AG10803 (cell line): ENCODE measurements around the gene ACER2.

Experiments used
- DNase-seq: peaks from one replicate; pipeline ENCODE4 v3.0.0; 2010; ENCODE audit warnings: low read depth
- H3K4me3 ChIP-seq: 2 replicates; pipeline ENCODE4 v1.5.1; 2011; ENCODE audit warnings: mild to moderate bottlenecking, low read length, control low read depth
- TF ChIP-seq, protein P1 (sequence below): conservative IDR thresholded peaks from 2 replicates; pipeline ENCODE4 v1.5.1; 2011; ENCODE audit warnings: mild to moderate bottlenecking, low read length, control low read depth, inconsistent platforms

ACER2 gene

DNA sequence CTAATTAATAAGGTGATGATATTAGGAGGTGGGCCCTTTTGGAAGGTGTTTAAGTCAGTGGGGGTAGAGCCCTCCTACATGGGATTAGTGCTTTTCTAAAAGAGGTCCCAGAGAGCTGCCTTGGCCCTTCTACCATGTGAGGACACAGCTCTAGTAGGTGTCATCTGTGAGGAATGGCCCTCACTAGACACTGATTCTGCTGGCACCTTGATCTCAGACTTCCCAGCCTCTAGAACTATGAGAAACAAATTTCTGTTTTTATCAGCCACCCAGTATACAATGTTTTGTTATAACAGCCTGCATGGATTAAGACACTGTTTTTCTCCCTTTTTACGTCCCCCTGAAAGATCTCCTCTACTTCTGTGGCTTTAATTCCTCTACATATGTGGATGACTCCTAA is 31.6 kb downstream of the ACER2 start:
- TF ChIP-seq, protein P1, sequence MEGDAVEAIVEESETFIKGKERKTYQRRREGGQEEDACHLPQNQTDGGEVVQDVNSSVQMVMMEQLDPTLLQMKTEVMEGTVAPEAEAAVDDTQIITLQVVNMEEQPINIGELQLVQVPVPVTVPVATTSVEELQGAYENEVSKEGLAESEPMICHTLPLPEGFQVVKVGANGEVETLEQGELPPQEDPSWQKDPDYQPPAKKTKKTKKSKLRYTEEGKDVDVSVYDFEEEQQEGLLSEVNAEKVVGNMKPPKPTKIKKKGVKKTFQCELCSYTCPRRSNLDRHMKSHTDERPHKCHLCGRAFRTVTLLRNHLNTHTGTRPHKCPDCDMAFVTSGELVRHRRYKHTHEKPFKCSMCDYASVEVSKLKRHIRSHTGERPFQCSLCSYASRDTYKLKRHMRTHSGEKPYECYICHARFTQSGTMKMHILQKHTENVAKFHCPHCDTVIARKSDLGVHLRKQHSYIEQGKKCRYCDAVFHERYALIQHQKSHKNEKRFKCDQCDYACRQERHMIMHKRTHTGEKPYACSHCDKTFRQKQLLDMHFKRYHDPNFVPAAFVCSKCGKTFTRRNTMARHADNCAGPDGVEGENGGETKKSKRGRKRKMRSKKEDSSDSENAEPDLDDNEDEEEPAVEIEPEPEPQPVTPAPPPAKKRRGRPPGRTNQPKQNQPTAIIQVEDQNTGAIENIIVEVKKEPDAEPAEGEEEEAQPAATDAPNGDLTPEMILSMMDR: no peak
- no peak overlapping the region for H3K4me3 ChIP-seq
- DNase-seq: no peak

DNA sequence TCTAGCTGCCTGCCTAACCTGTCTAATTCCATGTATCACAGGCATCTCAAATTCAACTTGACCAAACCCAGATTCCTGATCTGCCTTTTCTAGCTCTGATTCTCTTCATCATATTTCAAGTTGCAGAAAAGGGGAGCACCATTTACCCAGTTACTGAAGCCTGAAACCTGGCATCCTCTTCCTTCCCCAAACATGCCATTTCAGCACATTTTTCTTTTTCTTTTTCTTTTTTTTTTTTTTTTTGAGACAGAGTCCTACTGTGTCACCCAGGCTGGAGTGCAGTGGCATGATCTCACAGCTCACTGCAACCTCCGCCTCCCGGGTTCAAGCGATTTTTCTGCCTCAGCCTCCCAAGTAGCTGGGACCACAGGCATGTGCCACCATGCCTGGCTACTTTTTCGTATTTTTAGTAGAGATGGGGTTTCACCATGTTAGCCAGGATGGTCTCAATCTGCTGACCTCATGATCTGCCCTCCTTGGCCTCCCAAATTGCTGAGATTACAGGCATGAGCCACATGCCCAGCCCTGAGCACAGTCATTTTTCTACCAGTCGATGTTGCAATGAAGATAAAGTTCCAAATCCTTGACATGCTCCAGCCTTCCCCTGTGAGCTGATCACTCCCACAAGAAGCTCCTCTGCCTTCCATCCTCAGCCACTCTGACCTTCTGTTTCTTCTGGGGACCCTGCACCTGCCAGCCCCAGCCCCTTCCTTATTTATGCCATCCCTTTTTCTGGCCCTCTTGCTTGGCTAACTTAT is 32.2 kb downstream of the ACER2 start:
- H3K4me3 ChIP-seq: no peak overlapping the region
- TF ChIP-seq, protein P1: no peak
- peak; percentile 29 for DNase-seq

DNA sequence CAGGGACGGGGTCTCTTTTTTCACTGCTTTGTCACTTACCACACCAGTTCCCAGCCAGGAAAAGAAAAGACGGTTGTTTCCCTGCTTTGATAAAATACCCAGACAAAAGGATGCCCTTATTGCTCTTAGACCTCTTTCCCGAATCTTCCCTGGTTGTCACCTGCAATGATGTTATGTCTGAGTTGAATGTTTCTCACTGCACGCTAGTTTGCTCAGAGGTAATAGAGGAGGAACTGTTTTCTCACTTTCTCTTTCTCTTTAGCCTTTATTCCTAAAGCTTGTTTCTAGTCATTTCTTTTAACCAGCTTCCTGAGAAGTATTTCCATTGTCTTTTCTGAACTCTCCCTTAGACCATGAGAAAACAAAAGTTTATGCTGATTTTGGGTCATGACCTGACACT is 32.9 kb downstream of the ACER2 start:
- H3K4me3 ChIP-seq: no peak overlapping the region
- TF ChIP-seq, protein P1: no peak
- DNase-seq: no peak

DNA sequence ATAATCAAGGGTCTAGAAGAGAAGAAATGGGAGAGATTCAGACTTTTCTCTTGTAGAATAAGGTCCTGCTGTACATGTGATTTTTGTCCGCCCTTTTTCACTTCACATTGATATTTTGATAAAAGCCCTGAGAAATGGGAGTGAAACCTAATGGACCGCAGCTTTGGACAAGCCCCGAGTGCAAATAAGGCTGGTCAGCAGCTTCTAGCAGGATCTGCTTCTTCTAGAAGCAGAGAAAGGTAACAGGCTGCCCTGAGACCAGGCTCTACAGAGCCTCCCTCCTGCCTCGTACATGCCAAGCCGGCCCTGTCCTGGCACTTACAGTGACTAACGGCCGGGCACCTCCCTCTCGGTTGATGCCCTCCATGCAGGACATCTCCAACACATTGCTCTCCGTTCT is 33.4 kb downstream of the ACER2 start:
- DNase-seq: no peak
- TF ChIP-seq, protein P1: no peak

DNA sequence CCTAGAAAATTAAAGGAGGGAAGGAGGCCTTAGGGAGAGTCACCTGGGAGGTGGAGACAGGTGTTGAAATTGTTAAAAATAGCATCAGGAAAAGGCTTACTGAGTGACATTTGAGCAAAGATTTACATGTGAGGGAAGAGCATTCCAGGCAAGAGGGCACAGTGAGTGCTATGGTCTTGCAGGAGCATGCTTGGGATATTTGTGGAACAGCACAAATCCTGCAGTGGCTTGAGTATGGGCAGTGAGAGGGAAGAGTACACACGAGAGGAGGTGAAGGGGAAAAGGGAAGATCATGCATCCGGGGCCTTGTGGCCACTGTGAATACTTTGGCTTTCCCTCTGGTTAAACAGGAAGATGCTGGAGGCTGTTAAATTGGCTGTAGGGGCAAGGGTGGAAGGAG is 36.6 kb downstream of the ACER2 start:
- no peak overlapping the region for H3K4me3 ChIP-seq
- TF ChIP-seq, protein P1: no peak
- DNase-seq: peak; percentile 13

More for the DNA sequence above, 33.4 kb downstream of the ACER2 start:
- H3K4me3 ChIP-seq: no peak overlapping the region

DNA sequence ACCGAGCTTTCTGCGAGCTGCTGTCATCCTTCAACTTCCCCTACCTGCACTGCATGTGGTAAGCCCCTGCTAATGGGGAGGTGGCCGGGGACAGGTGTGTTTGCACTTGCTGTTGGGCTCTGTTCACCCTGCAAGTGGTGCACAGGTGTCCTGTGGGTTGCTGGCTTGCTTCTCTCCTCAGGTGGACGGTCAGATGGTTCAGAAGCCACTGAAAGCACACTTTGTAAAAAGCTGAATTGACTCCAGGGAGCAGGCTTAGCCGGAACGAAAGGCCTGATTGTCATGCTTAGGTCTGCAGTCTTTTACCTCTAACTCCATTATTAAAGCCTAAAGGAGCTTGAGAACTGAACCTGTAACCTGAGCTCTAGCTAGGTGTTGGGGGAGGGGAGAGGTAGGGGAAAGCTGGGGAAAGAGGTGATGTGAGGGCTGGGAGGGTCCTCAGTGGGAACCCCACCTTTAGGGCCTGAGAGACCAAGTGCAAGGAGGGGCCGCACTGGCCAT is 37.6 kb downstream of the ACER2 start:
- H3K4me3 ChIP-seq: no peak overlapping the region
- TF ChIP-seq, protein P1: no peak
- DNase-seq: no peak

DNA sequence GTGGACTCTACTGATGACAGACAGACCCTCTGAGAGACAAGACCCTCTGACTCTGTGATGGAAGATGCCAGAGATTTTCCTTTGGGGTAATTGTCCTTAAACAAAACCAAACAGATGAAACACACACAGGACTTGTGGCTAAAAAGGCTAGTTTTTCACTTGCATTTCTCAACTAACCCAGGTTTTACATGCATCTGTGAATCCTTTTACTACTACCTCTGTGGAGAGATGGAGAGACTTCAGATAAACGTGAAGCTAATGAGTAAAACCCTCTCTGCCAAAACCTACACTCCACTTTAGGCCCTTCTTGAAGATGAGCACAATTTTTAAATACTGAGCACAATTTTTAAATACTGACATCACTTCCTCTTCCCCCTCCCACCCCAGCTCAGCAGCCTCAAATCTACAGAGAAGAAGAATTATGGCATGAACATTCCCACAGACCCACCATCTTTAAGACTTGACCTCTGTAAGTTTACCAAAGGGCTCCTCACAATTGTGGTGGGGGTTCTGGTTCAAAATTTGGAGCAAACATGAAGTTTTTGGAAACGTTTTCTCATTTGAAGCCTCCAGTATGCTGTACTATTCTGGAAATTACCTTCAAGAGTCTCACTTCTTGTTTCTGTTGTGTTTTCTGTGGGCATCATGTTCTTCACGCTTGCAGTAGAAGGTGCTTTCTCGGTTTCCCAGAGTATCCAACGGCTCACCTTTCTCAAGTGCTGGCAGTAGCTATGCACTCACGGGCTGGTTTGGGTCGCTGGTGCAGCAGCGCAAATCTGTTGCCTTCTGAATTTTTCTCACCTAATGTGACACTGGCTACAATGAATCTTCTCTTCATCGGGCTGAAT is 42.7 kb downstream of the ACER2 start:
- DNase-seq: no peak
- no peak overlapping the region for H3K4me3 ChIP-seq
- TF ChIP-seq, protein P1: no peak
